Ovary (tissue), 9 donors: ENCODE measurements around the gene FMNL3. TPM values are rescaled to one million over a fixed set of nuclear protein-coding genes. Genes with fewer than 3 reads are reported as not detected.
A peak's percentile ranks its signal among the peaks of the same experiment; 100 is the strongest.

Experiments
- DNase-seq, 5 donors: peaks; one replicate each; pipeline ENCODE4 v3.0.0-alpha.2; 2019 to 2020
- H3K27ac ChIP-seq, 2 donors: fragments of 200-600 bp; one replicate each; pipeline versions ENCODE4 v1.5.1 to v1.8.0; 2019 to 2022
- H3K27me3 ChIP-seq: fragments of 200-600 bp; one replicate; pipeline ENCODE4 v1.8.0; 2022
- H3K36me3 ChIP-seq: fragments of 200-600 bp; sonication (generic); one replicate; pipeline ENCODE4 v1.5.1; 2019
- H3K4me1 ChIP-seq: one replicate; pipeline ENCODE4 v1.8.1; 2013; ENCODE audit warnings: mild to moderate bottlenecking, moderate library complexity; ENCODE audit not compliant: insufficient read depth
- H3K4me3 ChIP-seq: fragments of 200-600 bp; sonication (generic); one replicate; pipeline ENCODE4 v1.5.1; 2017
- H3K9me3 ChIP-seq, 2 donors: fragments of 200-600 bp in 1 of 2; sonication (generic) in 1 of 2; one replicate each; pipeline versions ENCODE4 v1.5.1 to v1.8.1; 2013 to 2019; ENCODE audit warnings: mild to moderate bottlenecking in 1 of 2, moderate library complexity in 1 of 2
- EP300 ChIP-seq: sonication (generic); formaldehyde crosslinking; IDR thresholded peaks from one replicate; pipeline ENCODE4 v1.6.1; 2017; ENCODE audit warnings: antibody characterized with exemption
- POLR2A ChIP-seq: fragments of 450-650 bp; IDR thresholded peaks from one replicate; pipeline ENCODE4 v1.6.1; 2017; ENCODE audit warnings: antibody characterized with exemption, mild to moderate bottlenecking, moderate library complexity
- WGBS, 3 donors: extraction: QIAGEN DNeasy Blood & Tissue Kit in 1 of 3; methylation state at CpG; one replicate each; pipeline versions ENCODE4 v1.1.5 to v1.1.7; 2013 to 2017; 5-methylcytosine and 5-hydroxymethylcytosine counted together
- intact Hi-C, 4 donors: fragments of 100-400 bp; cut with DNase I; formaldehyde crosslinking; loops; one replicate each; pipeline versions ENCODE4 v1.11.0 to v1.15.1; 2022 to 2023
- polyA plus RNA-seq, 2 donors: library from polyadenylated mRNA; stranded (reverse); fragments of 200-250 nt in 1 of 2; fragments of 350-450 nt in 1 of 2; fragmentation: Illumina TruSeq in 1 of 2; extraction: RNeasy Lipid Tissue Mini Kit (QIAGEN cat#74804) in 1 of 2; gene quantifications; one replicate each; pipeline ENCODE4 v1.2.3, GENCODE V29; 2013 to 2014
- total RNA-seq, 7 donors: library from RNA; depleted of rRNA in 2 of 7; stranded (reverse); fragments of >200 nt in 2 of 7; fragmentation: NEBNext Ultra II Directional in 3 of 7; extraction: Animal tissue kit (Norgen Biotek cat#: 25700) in 3 of 7; gene quantifications; one replicate each; pipeline versions ENCODE4 v1.1.0 to v1.2.4, GENCODE V29; 2016 to 2023
- TF ChIP-seq, protein P1 (sequence below), 3 donors: fragments of 450-650 bp in 2 of 3; fragments of 200-600 bp in 1 of 3; IDR thresholded peaks; one replicate each; pipeline versions ENCODE4 v1.5.1 to v1.8.0; 2016 to 2022; ENCODE audit warnings: antibody characterized with exemption in 3 of 3, mild to moderate bottlenecking in 1 of 3
- donor health status: DM: no; HTN: no; CAD: no; lungs with moderate emphysema.
- donor health status: DM: no; HTN: no; CAD: no.
- donor health status: Bipolar disorder and iron deficiency.
- donor health status: DM: yes; HTN: yes; CAD: no.
- donor health status: DM: no; HTN: no; CAD: no.
- donor health status: DM: yes; HTN: yes; CAD: no.

The FMNL3 gene
- total and polyA plus RNA-seq, 9 donors: 15.7 to 58.1 (median 33.1) TPM

DNA sequence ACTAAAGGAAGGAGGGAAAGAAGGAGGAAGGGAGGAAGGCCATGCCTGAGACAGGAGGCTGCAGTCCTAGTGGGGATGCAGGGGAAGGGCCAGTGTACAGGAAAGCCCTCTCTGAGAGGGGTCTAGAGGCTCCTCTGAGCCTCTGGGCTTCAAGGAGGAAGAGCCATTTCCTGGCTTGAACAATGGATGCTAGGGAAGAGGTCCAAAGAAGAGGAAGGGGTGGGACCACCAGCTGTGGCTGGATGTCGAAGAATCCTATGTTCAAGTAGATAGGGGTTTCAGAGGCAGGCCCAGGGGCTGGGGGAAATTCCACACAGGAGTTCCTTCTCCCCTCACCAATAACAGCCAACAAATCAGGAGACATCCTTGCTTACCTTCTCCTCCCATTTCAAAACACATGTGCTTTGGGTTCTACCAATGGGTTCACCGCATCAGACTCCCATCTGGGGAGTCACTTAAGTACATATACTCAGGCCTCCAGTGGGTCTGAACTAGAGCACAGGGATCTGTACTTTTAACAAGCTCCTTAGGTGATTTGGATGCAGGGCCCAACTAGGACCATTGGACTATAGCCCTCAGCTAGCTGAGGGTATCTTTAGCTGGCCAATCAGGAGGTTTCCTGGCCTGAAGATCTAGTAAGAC, 51.5 kb downstream of the FMNL3 start:
- peaks cover 2% of the 10 kb centered on the region for H3K4me1 ChIP-seq
- no peak overlapping the region for H3K4me3 ChIP-seq
- peak overlapping the region in 1 of 2 donors; percentile 16 for H3K27ac ChIP-seq
- no peaks in the 10 kb centered on the region for H3K27me3 ChIP-seq
- no peaks in the 10 kb centered on the region for H3K36me3 ChIP-seq
- intact Hi-C loops: no loop called here
- no peaks in the 10 kb centered on the region for H3K9me3 ChIP-seq
- DNase-seq: peak in 1 of 5 donors; percentile 13
- WGBS, 3 donors: 89 to 97% (median 96%) methylated on average over 2 of the region's 2 CpGs
- no peak for TF ChIP-seq EP300
- no peak for TF ChIP-seq POLR2A
- TF ChIP-seq, protein P1, sequence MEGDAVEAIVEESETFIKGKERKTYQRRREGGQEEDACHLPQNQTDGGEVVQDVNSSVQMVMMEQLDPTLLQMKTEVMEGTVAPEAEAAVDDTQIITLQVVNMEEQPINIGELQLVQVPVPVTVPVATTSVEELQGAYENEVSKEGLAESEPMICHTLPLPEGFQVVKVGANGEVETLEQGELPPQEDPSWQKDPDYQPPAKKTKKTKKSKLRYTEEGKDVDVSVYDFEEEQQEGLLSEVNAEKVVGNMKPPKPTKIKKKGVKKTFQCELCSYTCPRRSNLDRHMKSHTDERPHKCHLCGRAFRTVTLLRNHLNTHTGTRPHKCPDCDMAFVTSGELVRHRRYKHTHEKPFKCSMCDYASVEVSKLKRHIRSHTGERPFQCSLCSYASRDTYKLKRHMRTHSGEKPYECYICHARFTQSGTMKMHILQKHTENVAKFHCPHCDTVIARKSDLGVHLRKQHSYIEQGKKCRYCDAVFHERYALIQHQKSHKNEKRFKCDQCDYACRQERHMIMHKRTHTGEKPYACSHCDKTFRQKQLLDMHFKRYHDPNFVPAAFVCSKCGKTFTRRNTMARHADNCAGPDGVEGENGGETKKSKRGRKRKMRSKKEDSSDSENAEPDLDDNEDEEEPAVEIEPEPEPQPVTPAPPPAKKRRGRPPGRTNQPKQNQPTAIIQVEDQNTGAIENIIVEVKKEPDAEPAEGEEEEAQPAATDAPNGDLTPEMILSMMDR (IDR thresholded peaks at IDR 0.05): no peak

DNA sequence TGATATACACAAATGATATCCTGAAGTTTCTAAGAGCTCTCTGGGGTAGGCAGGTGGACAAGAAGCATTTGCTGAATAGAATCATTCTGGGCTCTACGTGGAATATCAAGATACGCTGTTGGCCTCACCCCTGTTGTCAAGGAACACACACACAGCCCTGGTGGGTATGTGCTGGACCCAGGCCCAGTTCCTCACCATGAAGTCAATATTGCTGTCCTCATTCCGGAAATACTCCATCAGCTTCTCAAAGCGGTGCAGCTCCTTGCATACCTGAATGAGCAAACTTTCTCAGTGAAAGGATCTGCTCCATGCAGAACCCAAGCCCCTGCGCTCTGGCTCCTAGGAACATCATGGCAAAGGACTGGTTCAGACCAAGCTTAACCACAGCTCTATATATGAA, 52.5 kb downstream of the FMNL3 start:
- Histone ChIP-seq H3K27ac (no peak overlapping the region), H3K9me3 (no peaks in the 10 kb centered on the region), H3K4me1 (no peaks in the 10 kb centered on the region), H3K27me3 (no peaks in the 10 kb centered on the region), H3K36me3 (no peaks in the 10 kb centered on the region), H3K4me3 (no peak overlapping the region)
- 87 to 93% (median 92%) methylated on average over 5 of the region's 5 CpGs for WGBS, 3 donors
- peak in 1 of 5 donors; percentile 7 for DNase-seq
- no peak for TF ChIP-seq EP300
- no peak for TF ChIP-seq POLR2A
- intact Hi-C loops: no loop called here

DNA sequence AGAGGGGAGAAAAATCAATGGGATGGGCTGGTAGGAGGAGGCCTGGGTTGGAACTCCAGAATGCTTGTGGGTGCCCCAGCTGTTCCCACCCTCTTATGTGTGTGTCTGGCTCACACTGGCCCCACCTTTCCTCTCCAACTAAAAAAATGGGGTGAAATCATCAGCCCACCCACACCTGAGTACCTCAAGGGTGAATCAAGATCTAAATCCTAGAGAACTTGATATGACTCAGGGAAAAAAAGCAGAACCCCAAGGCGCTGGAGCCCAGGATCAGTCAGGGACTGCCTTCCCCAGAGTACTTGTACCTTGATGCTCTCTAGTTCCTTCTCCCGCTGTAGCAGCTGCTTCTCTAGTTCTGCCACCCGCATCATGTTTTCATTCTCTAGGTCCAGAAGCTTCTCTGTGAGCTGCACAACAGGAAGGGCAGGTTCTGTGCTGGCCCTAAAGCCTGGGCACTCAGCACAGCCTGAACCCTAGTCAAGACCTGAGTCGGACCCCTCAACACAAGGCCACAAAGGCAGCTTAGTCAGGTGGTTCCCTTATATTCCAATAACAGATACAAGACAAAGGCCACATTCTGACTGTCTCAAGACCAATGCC, 54.2 kb downstream of the FMNL3 start:
- TF ChIP-seq POLR2A (no peak), EP300 (no peak)
- TF ChIP-seq, protein P1 (IDR thresholded peaks at IDR 0.05): no peak
- Histone ChIP-seq H3K27me3 (no peaks in the 10 kb centered on the region), H3K36me3 (no peaks in the 10 kb centered on the region), H3K4me1 (no peaks in the 10 kb centered on the region), H3K4me3 (no peak overlapping the region), H3K27ac (no peak overlapping the region), H3K9me3 (no peaks in the 10 kb centered on the region)
- DNase-seq: peak in 1 of 5 donors; percentile 9
- intact Hi-C loops: no loop called here
- 89 to 93% (median 92%) methylated on average over 4 of the region's 4 CpGs for WGBS, 3 donors

DNA sequence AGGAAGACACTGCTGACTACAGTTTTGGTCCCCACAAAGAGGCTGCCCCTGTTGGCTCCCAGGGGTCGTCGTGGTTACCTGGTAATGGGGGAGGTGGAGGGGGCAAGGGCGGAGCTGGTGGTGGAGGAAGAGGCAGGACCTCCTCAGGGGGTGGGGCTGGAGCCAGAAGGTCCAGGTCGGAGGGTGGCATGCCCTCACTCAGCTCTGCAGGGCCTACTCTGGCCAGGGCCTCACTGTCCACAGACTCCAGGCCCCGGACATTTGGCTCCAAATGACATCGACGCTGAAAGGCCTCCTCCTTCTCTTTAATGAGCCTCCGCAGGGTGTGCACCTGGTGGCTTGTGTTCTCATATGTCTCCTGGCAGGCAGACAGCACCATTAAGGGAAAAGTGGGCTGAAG, 55.4 kb downstream of the FMNL3 start:
- Histone ChIP-seq H3K27me3 (no peaks in the 10 kb centered on the region), H3K4me3 (no peak overlapping the region), H3K36me3 (no peaks in the 10 kb centered on the region), H3K4me1 (no peaks in the 10 kb centered on the region), H3K27ac (no peak overlapping the region), H3K9me3 (no peaks in the 10 kb centered on the region)
- intact Hi-C loops: no loop called here
- TF ChIP-seq, protein P1 (IDR thresholded peaks at IDR 0.05): no peak
- no peak for TF ChIP-seq POLR2A
- no peak for TF ChIP-seq EP300
- no peak for DNase-seq
- 69 to 74% (median 70%) methylated on average over 7 to 8 of the region's 8 CpGs for WGBS, 3 donors

DNA sequence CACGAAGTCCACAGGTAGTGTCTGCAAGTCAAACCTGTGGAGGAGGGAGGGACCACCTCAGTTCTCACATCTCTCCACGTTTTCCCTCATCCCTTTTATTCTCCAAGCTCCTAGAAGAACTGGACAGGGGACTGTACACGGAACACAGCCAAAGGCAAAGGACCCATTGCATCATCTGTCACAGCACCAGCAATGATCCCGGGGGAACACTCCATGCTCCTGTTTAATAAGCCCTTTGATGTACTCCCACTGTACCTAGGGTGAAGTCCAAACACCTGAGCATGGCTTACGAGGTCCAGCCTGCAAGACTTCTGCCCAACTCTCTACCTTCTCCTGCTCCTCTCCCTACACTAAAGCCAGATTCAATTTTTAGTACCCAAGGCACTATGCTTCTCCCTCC, 57.3 kb downstream of the FMNL3 start:
- Histone ChIP-seq H3K36me3 (no peaks in the 10 kb centered on the region), H3K4me3 (no peak overlapping the region), H3K27ac (no peak overlapping the region), H3K4me1 (no peaks in the 10 kb centered on the region), H3K9me3 (no peaks in the 10 kb centered on the region), H3K27me3 (no peaks in the 10 kb centered on the region)
- intact Hi-C loops: no loop called here
- WGBS, 3 donors: 78 to 87% (median 79%) methylated on average over 5 of the region's 5 CpGs
- TF ChIP-seq, protein P1 (IDR thresholded peaks at IDR 0.05): no peak
- TF ChIP-seq POLR2A (no peak), EP300 (no peak)
- no peak for DNase-seq
